ENCODE results near the gene CSF2RB. TPM values are rescaled to one million over a fixed set of nuclear protein-coding genes. Genes with fewer than 3 reads are reported as not detected.

CSF2RB gene
- polyA plus RNA-seq, 2 of the 4 experiments (the other 2 are of a cell fraction): not detected

- TF ChIP-seq, protein P1, sequence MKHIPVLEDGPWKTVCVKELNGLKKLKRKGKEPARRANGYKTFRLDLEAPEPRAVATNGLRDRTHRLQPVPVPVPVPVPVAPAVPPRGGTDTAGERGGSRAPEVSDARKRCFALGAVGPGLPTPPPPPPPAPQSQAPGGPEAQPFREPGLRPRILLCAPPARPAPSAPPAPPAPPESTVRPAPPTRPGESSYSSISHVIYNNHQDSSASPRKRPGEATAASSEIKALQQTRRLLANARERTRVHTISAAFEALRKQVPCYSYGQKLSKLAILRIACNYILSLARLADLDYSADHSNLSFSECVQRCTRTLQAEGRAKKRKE (CRISPR knock-in tag; IDR thresholded peaks at IDR 0.05; ENCODE audit: low read depth): no peak
- TF ChIP-seq NR3C1 (IDR thresholded peaks at IDR 0.05) (no peak), RARB (CRISPR knock-in tag; IDR thresholded peaks at IDR 0.05) (no peak), CTCF (IDR thresholded peaks at IDR 0.05) (no peak), TP53 (CRISPR knock-in tag; IDR thresholded peaks at IDR 0.05) (no peak), HOXA7 (CRISPR knock-in tag; IDR thresholded peaks at IDR 0.05) (no peak), EHF (CRISPR knock-in tag; IDR thresholded peaks at IDR 0.05) (no peak), FOSL2 (IDR thresholded peaks at IDR 0.05) (no peak), FOSL2 (CRISPR knock-in tag; IDR thresholded peaks at IDR 0.05) (no peak), CHD2 (IDR thresholded peaks at IDR 0.05; ENCODE audit: low read length, partially characterized antibody) (no peak), FOSB (CRISPR knock-in tag; IDR thresholded peaks at IDR 0.05) (no peak)
- FAIRE-seq: no peak
Measured at GRCh38 chr22:36946421-36947158, 33.2 kb downstream of the CSF2RB start.

DNA sequence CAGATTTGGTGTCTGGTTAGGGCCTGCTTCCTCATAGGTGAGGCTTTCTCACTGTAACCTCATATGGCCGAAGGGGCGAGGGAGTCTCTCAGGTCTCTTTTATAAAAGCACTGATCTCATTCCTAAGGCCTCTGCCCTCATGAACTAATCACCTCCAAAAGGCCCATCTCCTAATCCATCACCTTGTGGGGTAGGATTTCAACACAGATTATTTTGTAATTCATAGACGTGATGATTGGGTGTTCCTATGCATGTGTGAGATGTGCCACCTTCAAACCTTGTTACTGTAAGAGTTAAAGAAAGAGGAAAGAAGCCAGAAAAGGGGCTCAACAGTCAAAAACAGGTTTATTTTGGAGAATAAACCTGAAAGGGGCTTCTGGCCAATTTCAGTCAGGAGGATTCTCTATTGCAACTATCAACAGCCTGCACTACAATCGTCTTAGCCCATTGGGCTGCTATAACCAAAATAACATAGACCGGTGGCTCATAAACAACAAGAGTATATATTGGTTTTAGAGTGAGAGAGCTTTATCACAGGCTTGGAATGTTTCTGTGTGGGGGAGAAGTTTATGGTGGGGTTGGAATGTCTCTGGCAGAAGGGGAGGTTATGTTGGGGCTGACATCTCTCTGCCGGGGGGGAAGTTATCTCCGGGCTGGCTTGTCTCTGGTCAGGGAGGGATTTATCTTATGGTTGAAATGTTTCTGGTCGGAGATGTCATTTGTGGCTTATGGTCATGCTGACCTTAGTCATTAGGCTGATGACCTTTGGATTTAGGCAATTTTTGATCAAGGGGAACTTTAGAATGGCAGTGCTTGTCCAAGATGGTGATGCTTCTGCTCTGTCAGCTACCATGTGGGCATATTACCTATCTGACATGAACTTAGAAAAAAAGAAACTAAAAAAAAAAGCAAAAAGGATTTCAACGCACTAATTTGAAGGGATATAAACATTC lies 35.1 kb downstream of the CSF2RB start:
- 54% methylated on average over 9 of the region's 9 CpGs for WGBS (ENCODE audit: missing lambda C conversion rate)
- POLR2A ChIA-PET: no interaction called here
- FAIRE-seq: no peak
- TF ChIP-seq SREBF2 (IDR thresholded peaks at IDR 0.05) (no peak), ZFP36 (IDR thresholded peaks at IDR 0.05; ENCODE audit: borderline replicate concordance, partially characterized antibody) (no peak), ESRRA (IDR thresholded peaks at IDR 0.05; ENCODE audit: borderline replicate concordance, low read length) (no peak), MYC (IDR thresholded peaks at IDR 0.05; ENCODE audit: borderline replicate concordance, low read length) (no peak), EHMT2 (IDR thresholded peaks at IDR 0.05; ENCODE audit: low read depth) (no peak), CBX2 (IDR thresholded peaks at IDR 0.05; ENCODE audit: borderline replicate concordance, low read depth) (no peak), RNF2 (IDR thresholded peaks at IDR 0.05; ENCODE audit: borderline replicate concordance, low read depth) (no peak), CTCF (IDR thresholded peaks at IDR 0.05) (no peak), GATA3 (IDR thresholded peaks at IDR 0.05; ENCODE audit: borderline replicate concordance) (no peak), POLR2A (IDR thresholded peaks at IDR 0.05; ENCODE audit: low read length) (no peak), EP300 (IDR thresholded peaks at IDR 0.05) (no peak), ZSCAN20 (CRISPR knock-in tag; IDR thresholded peaks at IDR 0.05) (no peak), REST (IDR thresholded peaks at IDR 0.05) (no peak)
- TF ChIP-seq, protein P2, sequence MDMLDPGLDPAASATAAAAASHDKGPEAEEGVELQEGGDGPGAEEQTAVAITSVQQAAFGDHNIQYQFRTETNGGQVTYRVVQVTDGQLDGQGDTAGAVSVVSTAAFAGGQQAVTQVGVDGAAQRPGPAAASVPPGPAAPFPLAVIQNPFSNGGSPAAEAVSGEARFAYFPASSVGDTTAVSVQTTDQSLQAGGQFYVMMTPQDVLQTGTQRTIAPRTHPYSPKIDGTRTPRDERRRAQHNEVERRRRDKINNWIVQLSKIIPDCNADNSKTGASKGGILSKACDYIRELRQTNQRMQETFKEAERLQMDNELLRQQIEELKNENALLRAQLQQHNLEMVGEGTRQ (IDR thresholded peaks at IDR 0.05): no peak
- TF ChIP-seq, protein P1 (CRISPR knock-in tag; IDR thresholded peaks at IDR 0.05; ENCODE audit: low read depth): no peak

More at GRCh38 chr22:36946421-36947158, 33.2 kb downstream of the CSF2RB start:
- ChIA-PET CTCF (interaction anchor here (0.7 to 1.7 kb wide), 5 partner anchors 8 to 313 kb away, joined by 3 to 7 read pairs (median 4); no protein-coding TSS in a partner anchor), POLR2A (no interaction called here)
- Histone ChIP-seq H3K27ac (no peak overlapping the region), H3K4me3 (no peak overlapping the region), H3K4me1 (no peaks in the 10 kb centered on the region), H3K4me2 (no peak overlapping the region), H3K9me3 (no peaks in the 10 kb centered on the region)
- no peak for ATAC-seq
- 19% methylated on average over 4 of the region's 4 CpGs for WGBS (ENCODE audit: missing lambda C conversion rate)
- DNase-seq (ENCODE audit: low read depth in 1 of 2, low spot score in 1 of 2): no peak

More for the DNA sequence above, 35.1 kb downstream of the CSF2RB start:
- Histone ChIP-seq H3K4me1 (no peaks in the 10 kb centered on the region), H3K27ac (no peak overlapping the region), H3K4me3 (no peak overlapping the region), H3K4me2 (no peak overlapping the region), H3K9me3 (no peaks in the 10 kb centered on the region)
- no peak for ATAC-seq
- CTCF ChIA-PET: interaction anchor here (1.0 kb wide), 1 partner anchor 29 kb away, joined by 3 read pairs; no protein-coding TSS in a partner anchor
- no peak for DNase-seq (ENCODE audit: low read depth in 1 of 2, low spot score in 1 of 2)
